Panc1 (cell line): ENCODE measurements around the gene COL10A1.

Experiments used
- CTCF ChIP-seq: fragments of 450-650 bp; IDR thresholded peaks from 2 replicates; pipeline ENCODE4 v1.5.1; 2017; ENCODE audit warnings: mild to moderate bottlenecking
- REST ChIP-seq, 2 experiments: IDR thresholded peaks; 2 replicates each; pipeline ENCODE4 v1.6.1; 2011 to 2012; ENCODE audit warnings: low read depth in 2 of 2, control low read depth in 1 of 2, low read length in 1 of 2, mild to moderate bottlenecking in 1 of 2, moderate library complexity in 1 of 2; ENCODE audit not compliant: insufficient read depth in 1 of 2

GRCh38 chr6:116169880-116170279 lies 43.9 kb upstream of the COL10A1 start:
- TF ChIP-seq CTCF = no peak
- TF ChIP-seq REST (IDR thresholded peaks at IDR 0.05; ENCODE audit: insufficient read depth in 1 of 2, low read depth in 2 of 2, low read length in 1 of 2) = no peak
